ENCODE measurements around the gene BFSP2.

BFSP2 gene

GRCh38 chr3:133393691-133394474, 6.0 kb upstream of the BFSP2 start:
- Histone ChIP-seq H3K27ac (ENCODE audit: low read depth, low read length) (no peak overlapping the region), H3K36me3 (ENCODE audit: control insufficient read depth in 1 of 2, insufficient read depth in 2 of 2, low read length in 2 of 2) (no peaks in the 10 kb centered on the region), H3K4me1 (ENCODE audit: control insufficient read depth in 1 of 2, insufficient read depth in 2 of 2, low read length in 2 of 2) (no peaks in the 10 kb centered on the region), H3K27me3 (ENCODE audit: control insufficient read depth in 1 of 2, insufficient read depth in 2 of 2, low read length in 2 of 2) (no peaks in the 10 kb centered on the region), H3K9me3 (ENCODE audit: control insufficient read depth in 1 of 2, low read length in 2 of 2) (no peaks in the 10 kb centered on the region), H3K4me3 (ENCODE audit: low read depth in 1 of 2, low read length in 2 of 2) (no peak overlapping the region), H3K9ac (ENCODE audit: low read depth in 1 of 2, low read length in 2 of 2) (no peak overlapping the region)

- H3K4me1 ChIP-seq (ENCODE audit: control insufficient read depth in 1 of 2, insufficient read depth in 2 of 2, low read length in 2 of 2) = no peaks in the 10 kb centered on the region
- no peaks in the 10 kb centered on the region for H3K9me3 ChIP-seq (ENCODE audit: control insufficient read depth in 1 of 2, low read length in 2 of 2)
- H3K27ac ChIP-seq (ENCODE audit: low read depth, low read length) = no peak overlapping the region
- H3K4me3 ChIP-seq (ENCODE audit: low read depth in 1 of 2, low read length in 2 of 2) = no peak overlapping the region
- no peak overlapping the region for H3K9ac ChIP-seq (ENCODE audit: low read depth in 1 of 2, low read length in 2 of 2)
- no peaks in the 10 kb centered on the region for H3K27me3 ChIP-seq (ENCODE audit: control insufficient read depth in 1 of 2, insufficient read depth in 2 of 2, low read length in 2 of 2)
- no peaks in the 10 kb centered on the region for H3K36me3 ChIP-seq (ENCODE audit: control insufficient read depth in 1 of 2, insufficient read depth in 2 of 2, low read length in 2 of 2)
These were observed 5.1 kb upstream of the BFSP2 start for GRCh38 chr3:133394561-133395311.

- H3K4me3 ChIP-seq (ENCODE audit: low read depth in 1 of 2, low read length in 2 of 2) = no peak overlapping the region
- H3K9me3 ChIP-seq (ENCODE audit: control insufficient read depth in 1 of 2, low read length in 2 of 2) = no peaks in the 10 kb centered on the region
- no peaks in the 10 kb centered on the region for H3K36me3 ChIP-seq (ENCODE audit: control insufficient read depth in 1 of 2, insufficient read depth in 2 of 2, low read length in 2 of 2)
- no peak overlapping the region for H3K9ac ChIP-seq (ENCODE audit: low read depth in 1 of 2, low read length in 2 of 2)
- no peak overlapping the region for H3K27ac ChIP-seq (ENCODE audit: low read depth, low read length)
- no peaks in the 10 kb centered on the region for H3K27me3 ChIP-seq (ENCODE audit: control insufficient read depth in 1 of 2, insufficient read depth in 2 of 2, low read length in 2 of 2)
- H3K4me1 ChIP-seq (ENCODE audit: control insufficient read depth in 1 of 2, insufficient read depth in 2 of 2, low read length in 2 of 2) = no peaks in the 10 kb centered on the region
These were observed 3.0 kb upstream of the BFSP2 start for GRCh38 chr3:133396906-133397305.

- Histone ChIP-seq H3K27me3 (ENCODE audit: control insufficient read depth in 1 of 2, insufficient read depth in 2 of 2, low read length in 2 of 2) (no peaks in the 10 kb centered on the region), H3K27ac (ENCODE audit: low read depth, low read length) (no peak overlapping the region), H3K4me3 (ENCODE audit: low read depth in 1 of 2, low read length in 2 of 2) (no peak overlapping the region), H3K4me1 (ENCODE audit: control insufficient read depth in 1 of 2, insufficient read depth in 2 of 2, low read length in 2 of 2) (no peaks in the 10 kb centered on the region), H3K9me3 (ENCODE audit: control insufficient read depth in 1 of 2, low read length in 2 of 2) (no peaks in the 10 kb centered on the region), H3K9ac (ENCODE audit: low read depth in 1 of 2, low read length in 2 of 2) (no peak overlapping the region), H3K36me3 (ENCODE audit: control insufficient read depth in 1 of 2, insufficient read depth in 2 of 2, low read length in 2 of 2) (no peaks in the 10 kb centered on the region)
These were observed 1.7 kb downstream of the BFSP2 start for GRCh38 chr3:133401374-133402135.

GRCh38 chr3:133404920-133405319, 5.1 kb downstream of the BFSP2 start:
- H3K4me3 ChIP-seq (ENCODE audit: low read depth in 1 of 2, low read length in 2 of 2) = no peak overlapping the region

GRCh38 chr3:133408366-133408765, 8.5 kb downstream of the BFSP2 start:
- Histone ChIP-seq H3K9me3 (ENCODE audit: control insufficient read depth in 1 of 2, low read length in 2 of 2) (no peaks in the 10 kb centered on the region), H3K27ac (ENCODE audit: low read depth, low read length) (no peak overlapping the region), H3K27me3 (ENCODE audit: control insufficient read depth in 1 of 2, insufficient read depth in 2 of 2, low read length in 2 of 2) (no peaks in the 10 kb centered on the region), H3K4me1 (ENCODE audit: control insufficient read depth in 1 of 2, insufficient read depth in 2 of 2, low read length in 2 of 2) (no peaks in the 10 kb centered on the region), H3K9ac (ENCODE audit: low read depth in 1 of 2, low read length in 2 of 2) (no peak overlapping the region), H3K36me3 (ENCODE audit: control insufficient read depth in 1 of 2, insufficient read depth in 2 of 2, low read length in 2 of 2) (no peaks in the 10 kb centered on the region), H3K4me3 (ENCODE audit: low read depth in 1 of 2, low read length in 2 of 2) (no peak overlapping the region)

More at GRCh38 chr3:133404920-133405319, 5.1 kb downstream of the BFSP2 start:
- Histone ChIP-seq H3K36me3 (ENCODE audit: control insufficient read depth in 1 of 2, insufficient read depth in 2 of 2, low read length in 2 of 2) (no peaks in the 10 kb centered on the region), H3K27me3 (ENCODE audit: control insufficient read depth in 1 of 2, insufficient read depth in 2 of 2, low read length in 2 of 2) (no peaks in the 10 kb centered on the region), H3K9ac (ENCODE audit: low read depth in 1 of 2, low read length in 2 of 2) (no peak overlapping the region), H3K27ac (ENCODE audit: low read depth, low read length) (no peak overlapping the region), H3K4me1 (ENCODE audit: control insufficient read depth in 1 of 2, insufficient read depth in 2 of 2, low read length in 2 of 2) (no peaks in the 10 kb centered on the region), H3K9me3 (ENCODE audit: control insufficient read depth in 1 of 2, low read length in 2 of 2) (no peaks in the 10 kb centered on the region)

- no peak overlapping the region for H3K9ac ChIP-seq (ENCODE audit: low read depth in 1 of 2, low read length in 2 of 2)
- H3K27ac ChIP-seq (ENCODE audit: low read depth, low read length) = no peak overlapping the region
- H3K27me3 ChIP-seq (ENCODE audit: control insufficient read depth in 1 of 2, insufficient read depth in 2 of 2, low read length in 2 of 2) = no peaks in the 10 kb centered on the region
- H3K9me3 ChIP-seq (ENCODE audit: control insufficient read depth in 1 of 2, low read length in 2 of 2) = no peaks in the 10 kb centered on the region
- H3K4me1 ChIP-seq (ENCODE audit: control insufficient read depth in 1 of 2, insufficient read depth in 2 of 2, low read length in 2 of 2) = no peaks in the 10 kb centered on the region
- H3K36me3 ChIP-seq (ENCODE audit: control insufficient read depth in 1 of 2, insufficient read depth in 2 of 2, low read length in 2 of 2) = no peaks in the 10 kb centered on the region
- H3K4me3 ChIP-seq (ENCODE audit: low read depth in 1 of 2, low read length in 2 of 2) = no peak overlapping the region
These were observed 9.1 kb downstream of the BFSP2 start for GRCh38 chr3:133408961-133409360.

- H3K27me3 ChIP-seq (ENCODE audit: control insufficient read depth in 1 of 2, insufficient read depth in 2 of 2, low read length in 2 of 2) = no peaks in the 10 kb centered on the region
- H3K27ac ChIP-seq (ENCODE audit: low read depth, low read length) = no peak overlapping the region
- H3K4me3 ChIP-seq (ENCODE audit: low read depth in 1 of 2, low read length in 2 of 2) = no peak overlapping the region
- H3K4me1 ChIP-seq (ENCODE audit: control insufficient read depth in 1 of 2, insufficient read depth in 2 of 2, low read length in 2 of 2) = no peaks in the 10 kb centered on the region
- H3K36me3 ChIP-seq (ENCODE audit: control insufficient read depth in 1 of 2, insufficient read depth in 2 of 2, low read length in 2 of 2) = no peaks in the 10 kb centered on the region
- no peak overlapping the region for H3K9ac ChIP-seq (ENCODE audit: low read depth in 1 of 2, low read length in 2 of 2)
- H3K9me3 ChIP-seq (ENCODE audit: control insufficient read depth in 1 of 2, low read length in 2 of 2) = no peaks in the 10 kb centered on the region
These were observed 10.5 kb downstream of the BFSP2 start for GRCh38 chr3:133410191-133410892.

- Histone ChIP-seq H3K9me3 (ENCODE audit: control insufficient read depth in 1 of 2, low read length in 2 of 2) (no peaks in the 10 kb centered on the region), H3K4me1 (ENCODE audit: control insufficient read depth in 1 of 2, insufficient read depth in 2 of 2, low read length in 2 of 2) (no peaks in the 10 kb centered on the region), H3K4me3 (ENCODE audit: low read depth in 1 of 2, low read length in 2 of 2) (no peak overlapping the region), H3K9ac (ENCODE audit: low read depth in 1 of 2, low read length in 2 of 2) (no peak overlapping the region), H3K27me3 (ENCODE audit: control insufficient read depth in 1 of 2, insufficient read depth in 2 of 2, low read length in 2 of 2) (no peaks in the 10 kb centered on the region), H3K36me3 (ENCODE audit: control insufficient read depth in 1 of 2, insufficient read depth in 2 of 2, low read length in 2 of 2) (no peaks in the 10 kb centered on the region), H3K27ac (ENCODE audit: low read depth, low read length) (no peak overlapping the region)
These were observed 12.6 kb downstream of the BFSP2 start for GRCh38 chr3:133412183-133413132.
